HL-60/S4 (cell line): ENCODE measurements around the gene ASF1B.

Experiments
- in situ Hi-C: fragments of 300-500 bp; cut with MboI; formaldehyde crosslinking; loops from 2 replicates; pipeline ENCODE4 v1.14.3; 2022; ENCODE audit warnings: low sequenced_read_pairs

The ASF1B gene

GRCh38 chr19:14089662-14090508 is 46.5 kb downstream of the ASF1B start:
- in situ Hi-C loops, result no loop called here

DNA sequence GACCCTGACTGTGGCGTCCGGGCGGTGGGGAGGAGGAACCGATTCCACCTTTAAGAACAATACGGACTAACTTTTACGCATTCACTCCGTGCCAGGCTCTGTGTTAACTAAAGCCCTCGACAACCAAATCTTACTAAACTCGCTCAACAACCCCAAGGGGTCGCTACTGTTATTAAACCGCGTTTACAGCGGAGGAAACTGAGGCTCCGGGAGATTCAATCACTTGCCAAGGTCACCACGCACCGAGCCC is 47.1 kb downstream of the ASF1B start:
- in situ Hi-C loops, result no loop called here

DNA sequence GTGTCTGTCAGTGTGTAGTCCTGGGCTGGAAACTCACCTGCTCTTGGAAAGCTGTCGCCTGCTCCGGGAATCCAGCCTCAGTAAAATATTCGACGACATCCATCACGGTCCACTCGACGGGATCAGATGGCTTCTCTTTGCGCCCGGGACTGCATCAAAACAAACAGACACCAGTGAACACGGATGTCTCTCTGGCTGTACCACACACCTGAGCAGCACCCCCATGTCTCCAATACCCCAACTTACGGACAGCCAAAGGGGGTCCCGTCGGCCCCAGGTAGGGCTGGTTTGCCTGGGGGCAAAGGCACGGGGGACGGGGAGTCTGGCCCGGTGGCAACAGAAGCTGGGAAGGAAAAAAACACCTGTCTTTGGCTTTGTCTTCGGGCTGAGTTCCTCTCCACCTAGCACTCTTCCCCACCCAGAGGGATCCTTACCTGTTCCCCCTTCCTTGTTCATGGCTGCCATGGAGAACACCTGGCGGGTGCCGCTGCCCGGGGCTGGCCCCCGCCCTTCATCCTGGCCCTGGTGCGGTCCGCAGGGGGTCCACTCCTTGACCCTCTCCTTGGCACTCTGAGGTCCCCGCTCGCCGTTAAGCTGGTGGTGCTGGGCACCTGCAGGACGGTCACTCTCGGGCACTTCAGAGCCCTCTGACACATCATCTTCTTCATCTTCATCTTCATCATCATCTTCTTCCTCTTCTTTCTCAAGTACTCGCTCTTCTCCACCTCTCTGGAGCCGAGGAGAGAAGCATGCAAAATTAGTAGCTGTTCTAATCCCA is 47.6 kb downstream of the ASF1B start:
- in situ Hi-C loops, result no loop called here

DNA sequence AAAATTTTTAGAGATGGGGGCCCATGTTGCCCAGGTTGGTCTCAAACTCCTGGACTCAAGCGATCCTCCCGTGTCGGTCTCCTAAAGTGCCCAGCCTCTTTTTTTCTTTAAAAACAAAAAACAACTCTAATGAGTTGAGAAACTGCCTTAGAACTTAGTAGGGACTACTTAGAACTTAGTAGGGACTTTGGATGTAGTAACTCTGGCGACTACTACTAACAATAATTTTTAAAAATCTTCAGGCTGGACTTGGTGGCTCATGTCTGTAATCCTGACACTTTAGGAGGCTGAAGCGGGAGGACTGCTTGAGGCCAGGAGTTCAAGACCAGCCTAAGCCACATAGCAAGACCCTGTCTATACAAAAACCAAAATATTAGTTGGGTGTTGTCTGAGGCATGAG is 50.3 kb downstream of the ASF1B start:
- in situ Hi-C loops, result no loop called here

DNA sequence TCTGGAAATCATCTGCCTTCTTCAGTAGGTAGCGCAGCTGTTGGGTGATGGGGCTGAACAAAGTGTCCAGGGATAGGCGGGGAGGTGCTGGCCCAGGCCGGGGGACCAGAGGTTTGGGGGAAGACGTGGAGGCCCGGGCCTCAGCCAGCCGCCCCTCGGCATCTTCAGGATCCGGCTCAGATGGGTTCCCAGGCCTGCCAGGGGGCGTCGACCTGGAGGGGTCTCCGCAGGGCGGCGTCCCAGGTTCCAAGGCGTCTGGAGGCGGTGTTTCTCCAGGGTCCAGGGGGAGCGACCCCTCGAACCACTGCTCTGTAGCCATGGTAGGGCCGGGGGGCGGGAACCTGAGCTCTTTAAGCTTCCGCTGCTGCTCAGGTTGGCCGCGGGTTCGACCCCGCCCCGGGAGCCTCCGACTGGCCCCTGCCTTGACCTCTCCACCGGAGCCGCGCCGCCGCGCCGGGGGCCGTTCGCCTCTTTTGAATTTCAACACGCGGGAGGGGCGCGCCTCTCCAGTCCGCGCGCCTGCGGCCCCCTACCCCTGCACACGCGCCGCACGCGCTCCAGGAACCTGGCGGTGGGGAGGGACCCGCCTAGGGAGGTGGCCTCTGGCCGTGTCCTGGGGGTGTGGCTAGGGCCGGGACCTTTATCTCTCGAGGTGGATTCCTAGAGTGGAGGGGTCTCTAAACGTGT is 50.9 kb downstream of the ASF1B start, which contains the start of gene C19orf67:
TSS of gene C19orf67 (minus strand) at position 475 of the 687 bp plus-strand sequence. CDS start at position 319, 156 bp downstream.
- in situ Hi-C loops, result no loop called here

GRCh38 chr19:14082675-14082960 is 53.8 kb downstream of the ASF1B start:
- in situ Hi-C loops, result no loop called here

- in situ Hi-C loops, result no loop called here
Measured at GRCh38 chr19:14081797-14082674, 54.4 kb downstream of the ASF1B start.

GRCh38 chr19:14080887-14081796 is 55.2 kb downstream of the ASF1B start:
- in situ Hi-C loops, result no loop called here

DNA sequence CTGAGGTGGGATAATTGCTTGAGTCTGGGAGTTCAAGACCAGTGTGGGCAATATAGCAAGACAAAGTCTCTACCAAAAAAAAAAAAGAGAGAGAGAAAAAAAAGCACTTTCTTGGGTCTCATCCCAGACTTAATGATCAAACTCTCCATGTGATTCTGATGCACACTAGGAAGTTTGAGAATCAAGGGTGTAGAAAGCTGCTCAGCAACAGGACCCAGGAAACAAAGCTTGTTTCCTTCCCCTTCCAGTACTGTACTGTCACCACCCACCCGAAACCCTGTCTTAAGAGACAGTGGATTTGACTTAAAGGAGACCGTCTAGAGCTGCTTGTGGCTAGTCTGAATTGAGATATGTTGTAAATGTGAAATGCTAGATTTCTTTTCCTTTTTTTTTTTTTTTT is 58.0 kb downstream of the ASF1B start:
- in situ Hi-C loops, result no loop called here

DNA sequence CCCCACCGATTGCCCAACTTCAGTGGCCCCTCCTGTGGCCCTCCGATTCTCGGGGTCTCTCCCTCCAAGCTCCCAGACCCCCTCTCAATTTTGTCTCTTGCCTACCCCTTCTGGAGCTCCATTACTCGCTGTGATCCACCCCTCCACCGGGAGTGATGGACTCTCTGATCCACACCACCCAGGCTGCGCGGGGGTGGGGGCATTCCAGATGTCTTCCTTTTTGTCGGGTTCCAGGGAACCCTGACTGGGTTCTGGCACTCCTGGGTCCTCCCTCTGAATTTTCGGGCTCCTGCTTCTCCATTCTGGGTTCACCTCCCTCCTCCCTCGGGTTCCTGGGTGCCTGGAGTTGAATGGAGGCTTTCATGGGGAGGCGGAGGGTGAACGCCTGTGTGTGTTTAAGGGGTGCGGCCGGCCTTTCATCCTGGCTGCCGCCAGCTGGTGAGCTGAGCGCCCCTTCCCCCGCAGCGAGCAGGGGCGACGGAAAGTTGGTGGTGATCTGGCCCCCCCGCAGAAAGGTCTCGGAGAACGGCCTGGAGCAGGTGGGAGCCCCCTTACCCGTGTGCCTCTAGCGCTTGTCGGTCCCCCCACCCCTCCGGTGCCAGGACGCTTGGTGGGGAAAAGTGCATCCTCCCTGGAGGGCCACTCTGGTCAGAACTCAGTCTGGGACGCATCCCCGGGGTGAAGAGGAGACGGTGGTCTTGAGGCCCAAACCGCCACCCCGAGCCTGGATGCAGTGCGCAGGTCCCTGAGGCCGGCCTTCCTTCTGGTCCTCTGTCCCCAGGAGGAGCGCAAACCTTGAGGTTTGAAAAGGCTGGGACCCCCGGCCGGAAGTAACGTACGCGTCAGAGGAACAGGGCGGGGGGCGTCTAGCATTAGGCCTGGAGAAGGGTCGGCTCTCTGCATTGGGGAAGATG is 62.2 kb downstream of the ASF1B start:
- in situ Hi-C loops, result loop anchor here (5.0 to 25.0 kb wide), 2 partner anchors 192 to 462 kb away; no protein-coding TSS in a partner anchor

GRCh38 chr19:14073261-14073924 is 63.0 kb downstream of the ASF1B start:
- in situ Hi-C loops, result loop anchor here (5.0 to 25.0 kb wide), 2 partner anchors 191 to 461 kb away; no protein-coding TSS in a partner anchor

- in situ Hi-C loops, result loop anchor here (5.0 to 25.0 kb wide), 2 partner anchors 190 to 460 kb away; no protein-coding TSS in a partner anchor
Measured at GRCh38 chr19:14072535-14073260, 63.7 kb downstream of the ASF1B start, which contains the start of gene MISP3. MISP3 (plus strand) TSS chr19:14072786; CDS start chr19:14073310, 524 bp downstream.

DNA sequence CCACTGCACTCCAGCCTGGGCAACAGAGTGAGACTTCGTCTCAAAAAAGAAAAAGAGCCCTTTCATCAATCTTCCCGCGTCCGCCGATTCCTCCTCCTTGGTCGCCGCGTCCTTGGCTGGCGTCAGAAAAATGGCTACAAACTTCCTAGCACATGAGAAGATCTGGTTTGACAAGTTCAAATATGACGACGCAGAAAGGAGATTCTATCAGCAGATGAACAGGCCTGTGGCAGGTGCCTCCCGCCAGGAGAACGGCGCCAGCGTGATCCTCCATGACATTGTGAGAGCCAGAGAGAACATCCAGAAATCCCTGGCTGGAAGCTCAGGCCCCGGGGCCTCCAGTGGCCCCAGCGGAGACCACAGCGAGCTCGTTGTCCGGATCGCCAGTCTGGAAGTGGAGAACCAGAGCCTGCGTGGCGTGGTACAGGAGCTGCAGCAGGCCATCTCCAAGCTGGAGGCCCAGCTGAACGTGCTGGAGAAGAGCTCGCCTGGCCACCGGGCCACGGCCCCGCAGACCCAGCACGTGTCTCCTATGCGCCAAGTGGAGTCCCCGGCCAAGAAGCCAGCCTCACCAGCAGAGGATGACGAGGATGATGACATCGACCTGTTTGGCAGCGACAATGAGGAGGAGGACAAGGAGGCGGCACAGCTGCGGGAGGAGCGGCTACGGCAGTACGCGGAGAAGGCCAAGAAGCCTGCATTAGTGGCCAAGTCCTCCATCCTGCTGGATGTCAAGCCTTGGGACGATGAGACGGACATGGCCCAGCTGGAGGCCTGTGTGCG is 65.9 kb downstream of the ASF1B start:
- in situ Hi-C loops, result loop anchor here (5.0 to 25.0 kb wide), 2 partner anchors 188 to 458 kb away; no protein-coding TSS in a partner anchor
